ENCODE data around the gene PARP2. TPM values are rescaled to one million over a fixed set of nuclear protein-coding genes. Genes with fewer than 3 reads are reported as not detected.

The PARP2 gene
- total RNA-seq, 1 donor from 2014 or later: 8.4 TPM

DNA sequence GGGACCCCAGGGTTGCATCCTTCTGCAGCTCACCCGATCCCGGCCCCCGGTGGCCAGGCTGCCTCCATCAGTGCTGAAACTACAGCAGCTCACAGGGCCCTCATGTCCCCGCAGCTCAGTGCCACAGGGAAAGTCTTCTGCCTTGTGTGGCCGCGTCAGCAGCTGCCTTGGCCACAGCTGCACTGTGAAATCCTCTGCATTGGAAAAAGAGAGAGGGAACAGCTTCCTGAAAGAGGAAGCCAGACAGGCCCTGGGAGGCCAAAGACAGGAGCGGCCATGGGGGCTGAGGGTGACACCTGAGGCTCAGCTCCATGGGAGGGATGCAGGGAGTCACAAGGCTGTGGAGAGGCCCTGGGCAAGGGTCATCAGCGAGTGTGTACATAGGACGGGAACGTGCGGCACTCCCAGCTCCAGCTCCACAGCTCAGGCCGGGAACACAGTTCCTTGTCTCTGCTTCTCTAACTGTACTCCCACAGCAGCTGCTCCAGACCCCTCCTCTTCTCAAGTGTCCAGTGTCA lies 32.7 kb downstream of the PARP2 start:
- Histone ChIP-seq H3K36me3 (ENCODE audit: control insufficient read depth in 3 of 3, insufficient read depth in 3 of 3, low read length in 3 of 3) (peaks cover 82 to 97% (median 93%) of the 10 kb centered on the region in 3 donors), H3K4me3 (ENCODE audit: low read length in 3 of 3) (no peak overlapping the region), H3K27me3 (ENCODE audit: control insufficient read depth in 3 of 3, insufficient read depth in 3 of 3, low read length in 3 of 3) (no peaks in the 10 kb centered on the region), H3K9ac (ENCODE audit: low read depth in 1 of 3, low read length in 3 of 3) (no peak overlapping the region), H3K4me1 (ENCODE audit: control insufficient read depth in 3 of 3, insufficient read depth in 3 of 3, low read length in 3 of 3) (no peaks in the 10 kb centered on the region), H3K9me3 (ENCODE audit: control insufficient read depth in 3 of 3, low read length in 3 of 3) (no peaks in the 10 kb centered on the region), H3K27ac (ENCODE audit: low read depth, low read length) (no peak overlapping the region)

DNA sequence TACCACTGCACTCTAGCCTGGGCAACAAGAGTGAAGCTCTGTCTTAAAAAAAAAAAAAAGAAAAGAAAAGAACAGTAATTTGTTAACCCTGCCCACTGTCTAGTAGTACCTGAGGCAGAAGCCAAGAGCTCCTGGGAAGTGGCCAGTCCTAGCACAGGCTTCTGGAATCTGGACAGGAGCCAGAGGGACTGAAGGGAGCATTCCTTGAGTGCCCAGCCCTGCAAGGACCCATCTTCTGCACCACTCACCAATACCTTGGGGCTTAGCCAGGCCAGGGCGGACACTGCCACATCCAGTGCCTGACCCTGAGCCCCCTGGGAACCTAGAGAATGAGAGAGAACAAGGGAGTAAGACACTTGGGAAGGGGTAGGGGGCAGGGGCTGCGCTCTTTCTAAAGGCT lies 33.7 kb downstream of the PARP2 start:
- no peak overlapping the region for H3K4me3 ChIP-seq (ENCODE audit: low read length in 3 of 3)
- no peaks in the 10 kb centered on the region for H3K27me3 ChIP-seq (ENCODE audit: control insufficient read depth in 3 of 3, insufficient read depth in 3 of 3, low read length in 3 of 3)
- H3K9me3 ChIP-seq (ENCODE audit: control insufficient read depth in 3 of 3, low read length in 3 of 3): no peaks in the 10 kb centered on the region
- no peaks in the 10 kb centered on the region for H3K4me1 ChIP-seq (ENCODE audit: control insufficient read depth in 3 of 3, insufficient read depth in 3 of 3, low read length in 3 of 3)
- peaks cover 85 to 97% (median 93%) of the 10 kb centered on the region in 3 donors for H3K36me3 ChIP-seq (ENCODE audit: control insufficient read depth in 3 of 3, insufficient read depth in 3 of 3, low read length in 3 of 3)
- H3K27ac ChIP-seq (ENCODE audit: low read depth, low read length): no peak overlapping the region
- H3K9ac ChIP-seq (ENCODE audit: low read depth in 1 of 3, low read length in 3 of 3): no peak overlapping the region

DNA sequence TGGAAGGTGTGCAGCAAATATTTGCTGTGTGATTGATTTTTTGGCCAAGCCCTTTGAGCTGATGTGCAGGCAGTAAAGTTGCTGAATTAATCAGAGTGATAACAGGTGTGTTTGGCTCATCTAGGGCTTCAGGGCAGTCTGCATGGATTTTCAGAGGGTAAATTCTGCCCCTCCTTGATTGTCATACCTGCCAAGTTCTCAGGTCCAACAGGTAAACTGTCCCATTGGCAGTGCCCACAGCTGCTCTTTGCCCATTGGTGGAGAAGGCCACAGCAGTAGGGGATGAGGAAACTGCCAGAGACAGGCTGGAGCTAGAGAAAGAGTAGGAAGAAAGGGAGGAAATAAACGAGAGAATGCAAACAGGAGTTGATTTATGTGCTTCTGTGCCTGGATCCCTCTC lies 36.3 kb downstream of the PARP2 start:
- Histone ChIP-seq H3K9me3 (ENCODE audit: control insufficient read depth in 3 of 3, low read length in 3 of 3) (no peaks in the 10 kb centered on the region), H3K4me3 (ENCODE audit: low read length in 3 of 3) (no peak overlapping the region), H3K4me1 (ENCODE audit: control insufficient read depth in 3 of 3, insufficient read depth in 3 of 3, low read length in 3 of 3) (no peaks in the 10 kb centered on the region), H3K36me3 (ENCODE audit: control insufficient read depth in 3 of 3, insufficient read depth in 3 of 3, low read length in 3 of 3) (peaks cover 90 to 97% (median 94%) of the 10 kb centered on the region in 3 donors), H3K27me3 (ENCODE audit: control insufficient read depth in 3 of 3, insufficient read depth in 3 of 3, low read length in 3 of 3) (no peaks in the 10 kb centered on the region), H3K27ac (ENCODE audit: low read depth, low read length) (no peak overlapping the region), H3K9ac (ENCODE audit: low read depth in 1 of 3, low read length in 3 of 3) (no peak overlapping the region)

DNA sequence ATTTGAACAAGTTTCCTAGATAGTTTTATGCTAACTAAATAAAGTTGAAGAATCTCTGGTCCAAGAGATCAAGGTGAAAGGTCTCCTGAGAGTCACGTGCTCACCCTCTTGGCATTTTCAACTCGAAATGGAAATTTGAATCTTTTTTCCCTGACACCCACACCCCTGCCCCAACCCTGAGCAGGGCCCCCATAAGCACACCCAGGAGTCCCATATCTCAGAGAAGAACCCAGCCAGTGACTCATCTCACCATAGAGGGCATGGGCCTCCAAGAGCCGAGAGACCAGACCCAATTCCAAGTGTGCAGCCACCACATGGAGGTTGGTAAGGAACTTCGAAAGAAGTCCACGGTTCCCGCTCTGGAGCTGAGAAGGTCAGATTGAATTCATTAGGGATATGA lies 37.2 kb downstream of the PARP2 start:
- Histone ChIP-seq H3K4me1 (ENCODE audit: control insufficient read depth in 3 of 3, insufficient read depth in 3 of 3, low read length in 3 of 3) (no peaks in the 10 kb centered on the region), H3K4me3 (ENCODE audit: low read length in 3 of 3) (no peak overlapping the region), H3K27ac (ENCODE audit: low read depth, low read length) (no peak overlapping the region), H3K9me3 (ENCODE audit: control insufficient read depth in 3 of 3, low read length in 3 of 3) (no peaks in the 10 kb centered on the region), H3K27me3 (ENCODE audit: control insufficient read depth in 3 of 3, insufficient read depth in 3 of 3, low read length in 3 of 3) (no peaks in the 10 kb centered on the region), H3K36me3 (ENCODE audit: control insufficient read depth in 3 of 3, insufficient read depth in 3 of 3, low read length in 3 of 3) (peaks cover 92 to 95% (median 95%) of the 10 kb centered on the region in 3 donors), H3K9ac (ENCODE audit: low read depth in 1 of 3, low read length in 3 of 3) (no peak overlapping the region)

DNA sequence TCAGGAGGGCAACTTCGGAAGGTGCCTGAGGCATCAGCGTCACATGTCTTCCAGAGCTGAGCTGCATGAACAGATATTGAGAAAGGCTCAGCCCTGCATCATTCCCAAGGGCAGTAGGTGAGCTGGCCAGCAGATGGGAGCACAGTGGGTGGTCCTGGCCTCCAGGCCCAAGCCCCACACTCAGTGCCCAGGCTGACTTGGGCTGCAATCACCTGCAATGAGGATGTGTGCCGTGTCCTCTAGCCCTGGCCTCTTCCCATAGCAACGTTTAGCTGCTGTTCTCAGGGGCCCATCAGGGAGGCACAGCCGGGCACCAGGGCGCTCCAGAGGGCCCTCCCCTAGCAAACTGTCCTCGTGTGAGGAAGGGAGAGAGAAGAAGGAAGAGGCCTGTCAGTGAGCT lies 37.9 kb downstream of the PARP2 start:
- H3K36me3 ChIP-seq (ENCODE audit: control insufficient read depth in 3 of 3, insufficient read depth in 3 of 3, low read length in 3 of 3): peaks cover 92 to 95% (median 95%) of the 10 kb centered on the region in 3 donors
- no peaks in the 10 kb centered on the region for H3K9me3 ChIP-seq (ENCODE audit: control insufficient read depth in 3 of 3, low read length in 3 of 3)
- H3K27ac ChIP-seq (ENCODE audit: low read depth, low read length): no peak overlapping the region
- no peak overlapping the region for H3K9ac ChIP-seq (ENCODE audit: low read depth in 1 of 3, low read length in 3 of 3)
- no peaks in the 10 kb centered on the region for H3K27me3 ChIP-seq (ENCODE audit: control insufficient read depth in 3 of 3, insufficient read depth in 3 of 3, low read length in 3 of 3)
- H3K4me3 ChIP-seq (ENCODE audit: low read length in 3 of 3): no peak overlapping the region
- H3K4me1 ChIP-seq (ENCODE audit: control insufficient read depth in 3 of 3, insufficient read depth in 3 of 3, low read length in 3 of 3): no peaks in the 10 kb centered on the region

DNA sequence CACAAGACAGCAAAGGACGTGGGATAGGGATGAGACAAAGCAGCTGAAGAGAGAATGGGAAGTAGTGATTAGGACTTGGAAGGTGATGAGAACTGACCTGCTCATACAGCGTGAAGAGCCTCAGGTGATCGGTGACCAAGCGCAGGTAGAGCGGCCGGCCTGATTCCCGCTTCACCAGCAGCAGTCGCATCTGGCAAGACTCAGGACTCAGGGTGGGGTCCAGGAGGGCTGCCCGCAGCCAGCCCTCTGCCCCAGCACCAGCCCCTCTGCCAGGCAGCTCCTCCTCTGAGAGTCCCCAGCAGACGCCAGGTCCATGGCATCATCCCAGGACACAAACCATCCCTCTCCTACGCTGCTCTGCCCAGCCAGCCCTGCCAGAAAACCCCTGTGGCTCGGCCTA lies 39.1 kb downstream of the PARP2 start:
- Histone ChIP-seq H3K27ac (ENCODE audit: low read depth, low read length) (no peak overlapping the region), H3K36me3 (ENCODE audit: control insufficient read depth in 3 of 3, insufficient read depth in 3 of 3, low read length in 3 of 3) (peaks cover 90 to 96% (median 94%) of the 10 kb centered on the region in 3 donors), H3K9me3 (ENCODE audit: control insufficient read depth in 3 of 3, low read length in 3 of 3) (no peaks in the 10 kb centered on the region)

DNA sequence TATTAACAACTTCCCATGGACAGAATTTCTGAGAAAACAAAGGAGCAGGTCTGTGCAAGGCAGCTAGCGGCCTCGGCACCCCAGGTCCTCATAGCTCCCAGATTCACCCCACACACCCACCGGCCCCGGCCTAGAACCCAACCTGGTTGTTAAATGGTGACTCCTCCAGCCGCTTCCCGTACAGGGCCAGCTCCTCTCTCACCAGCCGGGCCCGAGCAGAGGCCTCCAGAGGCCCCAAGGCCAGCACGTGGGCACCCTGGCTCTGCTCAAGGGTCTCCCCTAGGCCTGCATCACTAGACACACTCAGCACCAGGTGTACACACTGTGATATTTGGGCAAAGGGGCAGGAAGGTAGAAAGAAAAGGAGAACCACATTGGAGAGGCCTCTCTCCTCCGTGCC lies 39.6 kb downstream of the PARP2 start:
- no peaks in the 10 kb centered on the region for H3K9me3 ChIP-seq (ENCODE audit: control insufficient read depth in 3 of 3, low read length in 3 of 3)
- H3K36me3 ChIP-seq (ENCODE audit: control insufficient read depth in 3 of 3, insufficient read depth in 3 of 3, low read length in 3 of 3): peaks cover 90 to 96% (median 94%) of the 10 kb centered on the region in 3 donors
- no peak overlapping the region for H3K27ac ChIP-seq (ENCODE audit: low read depth, low read length)
- no peaks in the 10 kb centered on the region for H3K4me1 ChIP-seq (ENCODE audit: control insufficient read depth in 3 of 3, insufficient read depth in 3 of 3, low read length in 3 of 3)
- H3K27me3 ChIP-seq (ENCODE audit: control insufficient read depth in 3 of 3, insufficient read depth in 3 of 3, low read length in 3 of 3): no peaks in the 10 kb centered on the region
- H3K4me3 ChIP-seq (ENCODE audit: low read length in 3 of 3): no peak overlapping the region
- no peak overlapping the region for H3K9ac ChIP-seq (ENCODE audit: low read depth in 1 of 3, low read length in 3 of 3)

More for the DNA sequence above, 39.1 kb downstream of the PARP2 start:
- no peak overlapping the region for H3K9ac ChIP-seq (ENCODE audit: low read depth in 1 of 3, low read length in 3 of 3)
- H3K4me3 ChIP-seq (ENCODE audit: low read length in 3 of 3): no peak overlapping the region
- no peaks in the 10 kb centered on the region for H3K4me1 ChIP-seq (ENCODE audit: control insufficient read depth in 3 of 3, insufficient read depth in 3 of 3, low read length in 3 of 3)
- no peaks in the 10 kb centered on the region for H3K27me3 ChIP-seq (ENCODE audit: control insufficient read depth in 3 of 3, insufficient read depth in 3 of 3, low read length in 3 of 3)

DNA sequence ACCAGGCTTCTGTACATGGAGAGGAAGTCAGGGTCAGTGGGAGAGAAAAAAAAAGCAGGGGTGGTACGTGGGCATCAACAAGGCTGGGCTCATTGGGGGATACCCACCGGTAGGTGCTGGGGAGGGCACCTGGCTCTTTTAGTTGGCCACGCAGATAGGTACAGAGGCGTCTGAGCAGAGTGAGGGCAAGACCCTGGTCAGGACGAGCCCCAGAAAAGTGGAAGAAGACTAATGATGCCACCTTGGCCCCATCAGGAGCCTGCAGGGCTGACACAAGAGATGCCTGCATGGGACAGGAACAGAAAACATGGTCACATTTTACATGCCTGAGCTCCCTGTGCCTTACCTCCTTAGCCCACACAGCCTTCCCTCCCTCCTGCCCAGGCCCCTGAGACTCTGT lies 40.2 kb downstream of the PARP2 start:
- peaks cover 90 to 96% (median 94%) of the 10 kb centered on the region in 3 donors for H3K36me3 ChIP-seq (ENCODE audit: control insufficient read depth in 3 of 3, insufficient read depth in 3 of 3, low read length in 3 of 3)
- H3K27me3 ChIP-seq (ENCODE audit: control insufficient read depth in 3 of 3, insufficient read depth in 3 of 3, low read length in 3 of 3): no peaks in the 10 kb centered on the region
- H3K27ac ChIP-seq (ENCODE audit: low read depth, low read length): no peak overlapping the region
- no peaks in the 10 kb centered on the region for H3K9me3 ChIP-seq (ENCODE audit: control insufficient read depth in 3 of 3, low read length in 3 of 3)
- H3K9ac ChIP-seq (ENCODE audit: low read depth in 1 of 3, low read length in 3 of 3): no peak overlapping the region
- no peak overlapping the region for H3K4me3 ChIP-seq (ENCODE audit: low read length in 3 of 3)
- H3K4me1 ChIP-seq (ENCODE audit: control insufficient read depth in 3 of 3, insufficient read depth in 3 of 3, low read length in 3 of 3): no peaks in the 10 kb centered on the region

DNA sequence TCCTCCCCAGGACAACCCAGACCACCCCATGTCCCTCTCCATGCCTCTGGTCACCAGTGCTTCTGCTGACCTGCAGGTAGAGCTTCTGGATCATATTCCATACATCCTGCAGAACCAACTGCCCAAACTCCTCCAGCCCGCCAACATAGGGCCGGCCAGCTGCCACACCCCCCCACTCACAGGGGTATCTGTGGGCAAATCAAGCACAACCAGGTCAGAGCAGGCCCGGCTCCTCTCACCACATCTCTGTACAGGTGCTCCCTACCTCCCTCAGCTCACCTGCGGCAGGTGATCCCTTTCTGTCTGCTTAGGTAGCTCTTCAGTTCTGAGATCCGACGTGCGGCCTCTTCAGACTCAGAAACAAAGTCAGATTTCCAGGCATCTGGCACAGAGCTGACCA lies 40.9 kb downstream of the PARP2 start:
- no peaks in the 10 kb centered on the region for H3K9me3 ChIP-seq (ENCODE audit: control insufficient read depth in 3 of 3, low read length in 3 of 3)
- no peaks in the 10 kb centered on the region for H3K4me1 ChIP-seq (ENCODE audit: control insufficient read depth in 3 of 3, insufficient read depth in 3 of 3, low read length in 3 of 3)
- H3K9ac ChIP-seq (ENCODE audit: low read depth in 1 of 3, low read length in 3 of 3): no peak overlapping the region
- no peaks in the 10 kb centered on the region for H3K27me3 ChIP-seq (ENCODE audit: control insufficient read depth in 3 of 3, insufficient read depth in 3 of 3, low read length in 3 of 3)
- H3K4me3 ChIP-seq (ENCODE audit: low read length in 3 of 3): no peak overlapping the region
- H3K27ac ChIP-seq (ENCODE audit: low read depth, low read length): no peak overlapping the region
- peaks cover 87 to 96% (median 92%) of the 10 kb centered on the region in 3 donors for H3K36me3 ChIP-seq (ENCODE audit: control insufficient read depth in 3 of 3, insufficient read depth in 3 of 3, low read length in 3 of 3)

DNA sequence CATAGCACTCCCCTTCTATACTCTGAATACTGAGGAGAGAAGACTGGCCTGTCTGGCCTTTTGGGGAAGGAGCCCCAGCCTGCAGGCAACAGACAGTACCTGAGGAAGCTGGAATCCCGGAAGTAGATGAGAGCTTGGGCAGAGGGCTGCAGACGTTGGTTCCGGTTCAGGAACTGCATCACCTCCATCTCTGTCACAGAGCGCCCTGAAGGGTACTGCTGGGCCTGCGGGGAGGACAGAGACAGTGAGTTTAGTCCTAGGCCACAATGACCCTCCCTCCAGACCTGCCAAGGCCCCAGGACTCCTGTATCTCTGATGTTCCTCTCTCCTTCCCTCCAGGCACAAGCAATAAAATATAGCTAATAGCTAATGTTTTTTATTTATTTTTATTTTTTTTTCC lies 41.5 kb downstream of the PARP2 start:
- H3K4me1 ChIP-seq (ENCODE audit: control insufficient read depth in 3 of 3, insufficient read depth in 3 of 3, low read length in 3 of 3): no peaks in the 10 kb centered on the region
- no peak overlapping the region for H3K9ac ChIP-seq (ENCODE audit: low read depth in 1 of 3, low read length in 3 of 3)
- no peaks in the 10 kb centered on the region for H3K9me3 ChIP-seq (ENCODE audit: control insufficient read depth in 3 of 3, low read length in 3 of 3)
- no peak overlapping the region for H3K4me3 ChIP-seq (ENCODE audit: low read length in 3 of 3)
- peaks cover 87 to 95% (median 92%) of the 10 kb centered on the region in 3 donors for H3K36me3 ChIP-seq (ENCODE audit: control insufficient read depth in 3 of 3, insufficient read depth in 3 of 3, low read length in 3 of 3)
- no peak overlapping the region for H3K27ac ChIP-seq (ENCODE audit: low read depth, low read length)
- no peaks in the 10 kb centered on the region for H3K27me3 ChIP-seq (ENCODE audit: control insufficient read depth in 3 of 3, insufficient read depth in 3 of 3, low read length in 3 of 3)

All from skeletal muscle tissue (tissue), 4 donors.